ENCODE measurements around the gene NUDT13.

NUDT13 gene

DNA sequence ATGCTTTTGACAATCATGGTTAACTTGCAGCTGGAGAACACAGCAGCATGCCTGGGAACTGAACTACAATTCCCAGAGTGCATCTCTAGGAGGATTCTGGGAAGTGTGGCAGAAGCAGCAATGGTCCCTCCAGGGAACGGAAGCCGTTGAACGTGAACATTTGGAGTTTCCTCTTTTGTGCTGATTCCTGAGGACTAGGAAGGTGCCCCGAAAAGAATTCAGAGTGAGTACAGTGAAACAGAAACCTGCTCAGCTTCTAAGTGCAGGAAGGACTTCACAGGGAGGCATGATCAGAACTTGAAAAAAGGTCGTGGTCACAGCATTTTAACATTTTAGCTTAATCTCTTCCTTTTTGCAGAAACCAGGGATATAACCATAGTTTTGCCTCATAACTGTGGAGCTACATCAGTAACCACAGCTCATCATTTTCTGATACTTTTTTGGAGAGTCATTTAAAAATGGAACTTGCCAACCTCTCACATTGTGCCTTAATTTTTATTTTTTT lies at the start of gene NUDT13:
NUDT13 (plus strand) TSS at position 111 of the 505 bp plus-strand sequence. CDS start 3,911 bp downstream, outside the sequence.
- DNase-seq: peak; percentile 40

DNA sequence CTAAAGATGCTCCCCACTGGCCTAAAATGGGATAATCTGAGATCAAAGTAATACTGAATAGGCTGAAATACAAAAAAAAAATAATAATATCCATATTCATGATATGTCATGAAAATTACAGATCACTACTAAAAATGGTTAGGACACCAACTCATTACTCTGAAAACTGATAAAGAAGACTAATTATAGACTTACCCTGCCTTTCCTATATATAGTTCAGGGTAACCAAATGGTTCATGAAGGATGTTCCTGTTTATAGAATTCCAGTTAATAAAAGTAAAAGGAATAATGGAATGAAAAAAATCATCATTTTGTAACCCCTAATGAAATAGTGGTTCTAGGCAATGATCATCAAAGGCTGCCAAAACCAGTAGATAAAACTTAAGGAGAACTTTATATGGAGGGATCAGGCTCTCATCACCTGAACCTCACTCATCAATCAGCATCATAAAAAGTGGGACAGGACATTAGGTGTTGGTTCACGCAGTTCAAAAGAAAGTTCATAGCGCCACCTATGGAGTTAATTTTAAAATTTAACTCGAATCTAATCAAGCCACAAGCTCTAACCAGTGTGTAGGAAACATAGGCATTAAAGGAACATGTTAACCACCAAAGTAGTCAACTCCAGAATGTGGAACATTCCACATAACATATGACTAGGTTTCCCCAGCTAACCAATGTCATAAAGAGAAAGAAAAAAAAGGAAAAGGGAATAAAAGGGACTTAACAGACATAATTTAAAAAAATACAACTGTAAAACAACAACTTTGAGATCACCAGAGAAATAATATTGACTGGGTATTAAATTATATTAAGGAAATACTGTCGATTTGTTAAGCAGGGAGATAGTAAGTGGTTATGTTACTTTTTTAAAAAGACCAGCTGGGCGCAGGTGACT lies 49.3 kb upstream of the NUDT13 start:
- no peak for DNase-seq

- no peak for DNase-seq
Measured at GRCh38 chr10:73061743-73062142, 48.5 kb upstream of the NUDT13 start.

GRCh38 chr10:73065441-73065840 lies 44.8 kb upstream of the NUDT13 start:
- no peak for DNase-seq

DNA sequence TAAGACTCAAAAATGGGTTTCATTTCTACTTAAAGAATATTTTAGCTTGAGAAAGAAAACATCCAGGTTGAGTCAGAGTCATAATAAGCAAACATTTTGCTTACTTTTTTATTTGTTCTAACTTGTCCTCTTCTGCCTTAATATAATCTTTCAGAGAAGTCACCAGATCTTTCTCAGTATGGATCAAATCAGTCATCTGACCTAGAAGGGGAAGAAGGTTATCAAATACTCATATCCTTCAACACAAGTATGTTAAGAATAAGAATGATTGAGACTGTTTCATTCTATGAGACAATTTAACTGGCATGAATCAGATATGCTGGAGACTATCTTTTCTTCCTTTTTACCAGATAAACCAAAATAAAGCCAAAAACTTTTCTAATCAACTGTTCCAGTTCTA lies 36.6 kb upstream of the NUDT13 start:
- no peak for DNase-seq

DNA sequence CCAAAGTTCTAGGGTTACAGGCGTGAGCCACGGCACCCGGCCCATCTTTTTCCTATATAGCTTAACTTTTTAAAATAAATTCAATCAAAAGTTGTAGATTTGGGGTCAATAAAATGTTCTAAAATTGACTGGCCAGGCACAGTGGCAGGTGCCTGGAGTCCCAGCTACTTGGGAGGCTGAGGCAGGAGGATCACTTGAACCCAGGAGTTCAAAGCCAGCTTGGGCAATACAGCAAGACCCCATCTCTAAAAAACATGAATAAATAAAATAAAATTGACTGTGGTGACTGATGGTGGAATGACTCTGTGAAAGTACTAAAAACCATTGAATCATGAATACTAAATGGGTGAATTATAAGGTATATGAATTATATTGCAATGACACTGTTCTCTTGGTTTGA lies 34.4 kb upstream of the NUDT13 start:
- no peak for DNase-seq

DNA sequence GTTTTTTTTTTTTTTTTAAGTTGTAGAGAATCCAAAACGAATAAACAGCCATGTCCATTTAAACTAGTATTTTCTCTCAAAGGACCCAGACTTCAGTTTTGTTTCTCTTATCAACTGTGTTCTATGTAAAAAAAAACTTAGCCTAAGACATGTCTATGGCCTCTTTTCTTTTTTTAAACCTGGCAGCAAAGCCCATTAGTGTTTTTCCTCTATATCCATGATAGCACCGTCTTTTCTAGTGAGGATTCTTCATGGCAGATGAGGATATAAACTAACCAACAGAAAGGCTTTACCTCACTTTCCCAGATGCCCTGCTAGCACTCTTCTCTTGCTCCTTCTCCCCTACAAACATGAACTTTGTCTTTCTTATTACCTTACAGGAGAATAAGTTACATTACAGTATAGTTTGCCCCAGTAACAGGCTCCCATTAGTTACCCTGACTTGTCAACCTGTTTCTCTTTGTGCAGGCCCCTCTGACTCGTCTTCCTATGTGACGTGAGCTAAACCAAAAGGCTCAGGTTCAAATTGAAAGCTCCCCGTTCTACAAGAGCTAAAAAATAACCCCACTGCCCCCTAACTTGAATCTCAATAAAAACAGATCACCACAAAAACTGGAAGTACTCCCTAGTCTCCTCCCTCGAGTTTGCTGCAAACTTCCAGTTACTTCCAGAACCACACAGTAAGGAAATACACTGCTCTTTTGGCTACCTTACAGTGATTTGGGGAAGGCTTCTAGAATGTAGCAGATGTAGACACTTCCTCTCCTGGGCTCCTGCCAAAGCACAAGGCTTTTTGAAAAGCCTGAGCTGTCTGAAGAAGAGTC lies 33.7 kb upstream of the NUDT13 start:
- DNase-seq: no peak

DNA sequence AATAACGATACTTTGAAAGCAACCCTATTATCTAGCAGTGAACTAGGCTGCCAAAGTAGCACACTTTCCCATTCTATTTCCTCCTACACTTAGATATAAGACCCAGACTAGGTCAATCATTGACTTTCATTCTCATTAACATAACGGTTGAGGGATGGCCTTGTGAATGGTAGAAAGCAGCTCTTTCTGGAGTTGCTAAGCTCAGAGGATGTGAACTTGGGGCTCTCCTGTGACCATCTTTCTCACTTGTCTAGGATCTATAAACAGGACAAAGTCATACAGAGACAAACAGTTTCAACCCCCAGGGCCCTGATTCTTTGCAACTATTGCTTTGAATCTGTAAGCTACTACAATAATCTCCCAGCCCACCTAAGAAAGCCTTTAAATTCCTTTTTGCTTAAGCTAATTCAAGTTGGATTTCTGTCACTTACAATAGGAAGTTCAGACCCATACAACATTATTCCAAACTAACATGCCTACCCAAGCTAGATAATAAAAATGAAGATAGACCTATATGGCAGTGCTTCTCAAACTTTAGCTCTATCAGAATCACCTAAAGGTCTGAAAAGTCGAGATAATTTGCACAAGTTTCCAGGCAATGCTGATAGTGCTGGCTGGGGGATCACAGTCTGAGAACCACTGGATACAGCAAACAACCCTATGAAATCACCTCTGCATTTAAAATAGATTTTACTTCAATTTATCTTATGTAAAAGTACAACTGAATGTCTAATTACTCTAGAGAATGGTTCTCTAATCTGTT lies 30.3 kb upstream of the NUDT13 start:
- no peak for DNase-seq

DNA sequence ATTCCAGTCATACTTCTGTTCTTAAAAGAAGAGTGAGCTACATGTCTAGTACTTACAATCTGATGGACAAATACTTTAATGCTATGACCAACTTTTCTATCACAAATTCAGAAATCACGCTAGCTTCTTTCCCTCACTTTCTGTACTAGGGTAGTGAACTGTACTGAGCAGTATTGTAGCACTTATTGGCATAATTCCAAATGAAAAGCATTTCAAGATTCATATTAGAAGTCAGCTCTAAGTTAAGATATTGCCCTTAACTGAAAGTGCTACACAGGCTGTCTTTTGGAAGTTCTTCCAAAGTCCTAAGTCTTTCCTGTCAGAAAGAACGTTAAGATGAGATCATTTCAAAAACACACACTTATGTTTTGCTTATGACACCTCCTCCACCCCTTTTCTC lies 27.0 kb upstream of the NUDT13 start:
- no peak for DNase-seq

DNA sequence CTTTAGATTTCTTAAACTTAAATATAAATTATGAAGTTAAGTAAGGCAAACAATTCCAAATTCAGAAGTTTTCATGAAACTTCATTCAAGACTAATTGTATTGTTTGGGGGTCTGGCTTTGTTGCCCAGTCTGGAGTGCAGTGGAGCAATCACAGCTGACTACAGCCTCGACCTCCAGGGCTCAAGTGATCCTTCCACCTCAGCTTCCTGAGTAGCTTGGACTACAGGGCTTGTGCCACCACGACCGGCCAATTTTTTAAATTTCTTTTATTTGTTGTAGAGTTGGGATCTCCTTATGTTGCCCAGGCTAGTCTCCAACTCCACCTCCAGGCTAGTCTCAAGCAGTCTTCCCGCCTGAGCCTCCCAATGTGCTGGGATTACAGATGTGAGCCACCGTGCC lies 26.0 kb upstream of the NUDT13 start:
- no peak for DNase-seq

DNA sequence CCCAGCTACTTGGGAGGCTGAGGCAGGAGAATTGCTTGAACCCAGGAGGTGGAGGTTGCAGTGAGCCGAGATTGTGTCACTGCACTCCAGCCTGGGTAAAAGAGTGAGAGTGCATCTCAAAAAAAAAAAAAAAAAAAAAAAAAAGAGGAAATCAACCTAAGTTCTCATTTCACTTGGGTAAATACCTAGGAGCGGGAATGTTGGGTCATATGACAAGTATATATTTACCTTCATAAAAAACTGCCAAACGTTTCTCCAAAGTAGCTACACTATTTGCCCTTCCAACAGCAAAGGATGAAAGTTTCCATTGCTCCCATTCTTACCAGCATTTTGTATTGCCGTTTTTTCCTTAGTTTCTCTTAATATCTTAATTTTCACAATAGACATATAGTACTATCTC lies 23.4 kb upstream of the NUDT13 start:
- no peak for DNase-seq

DNA sequence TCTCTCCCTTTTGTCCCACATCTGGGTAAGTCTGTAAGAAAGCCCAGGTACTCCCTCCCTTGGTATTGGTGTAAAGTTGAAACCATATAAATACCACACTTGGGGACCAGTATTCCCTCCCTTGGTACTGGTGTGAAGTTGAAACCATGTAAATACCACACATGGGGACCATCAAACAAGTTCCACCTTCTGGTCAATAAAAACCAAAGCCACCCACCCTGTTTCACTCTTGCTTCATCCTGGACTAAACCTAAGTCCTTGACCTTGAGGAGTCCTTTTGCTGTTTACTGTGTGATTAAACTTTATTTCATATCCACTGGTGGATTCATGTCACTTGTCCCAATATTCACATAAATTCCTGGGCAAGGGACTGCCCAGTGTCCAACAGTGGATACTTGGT lies 22.0 kb upstream of the NUDT13 start:
- DNase-seq: no peak

- DNase-seq: no peak
Measured at GRCh38 chr10:73092830-73093229, 17.4 kb upstream of the NUDT13 start.

DNA sequence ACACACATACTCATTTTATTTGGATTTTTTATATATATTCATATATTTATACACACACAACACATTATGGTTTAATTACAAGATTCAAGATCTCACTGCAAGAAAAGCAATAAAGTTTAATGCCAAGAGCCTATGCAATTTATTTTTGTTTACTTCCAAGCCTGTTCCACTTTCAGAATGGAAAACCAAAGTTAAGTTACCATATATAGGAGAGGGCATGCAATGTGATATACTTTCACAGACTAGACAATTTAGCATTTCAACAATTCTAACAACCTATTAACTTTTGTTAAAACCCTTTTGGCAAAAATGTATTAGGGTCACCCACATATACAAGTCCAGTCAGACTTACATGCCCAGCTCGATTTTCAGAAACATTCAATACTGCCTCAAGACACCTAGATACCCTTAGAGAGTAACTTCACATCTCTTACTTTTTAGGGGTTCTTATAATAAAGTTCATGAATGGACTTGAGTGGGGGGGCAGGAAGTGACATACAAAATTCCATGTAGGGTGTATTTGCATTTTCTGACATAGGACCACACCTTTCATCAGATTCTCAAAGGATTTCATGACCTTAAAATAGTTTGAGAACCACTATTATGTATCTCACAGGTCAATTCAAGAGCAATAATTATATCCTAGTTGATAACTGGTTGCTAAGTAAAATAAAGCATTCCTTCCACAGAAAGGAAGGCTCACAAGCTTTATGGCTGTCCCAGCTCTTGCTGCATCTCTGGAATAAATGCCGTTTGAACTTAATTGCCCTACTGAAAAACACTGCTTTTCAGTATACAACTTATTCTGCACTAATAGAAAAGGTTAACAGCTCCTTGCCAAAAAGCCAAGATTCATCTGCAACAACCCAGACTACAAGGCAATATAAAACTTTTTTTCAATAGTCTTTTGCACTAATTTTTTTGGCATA lies 16.1 kb upstream of the NUDT13 start:
- no peak for DNase-seq

DNA sequence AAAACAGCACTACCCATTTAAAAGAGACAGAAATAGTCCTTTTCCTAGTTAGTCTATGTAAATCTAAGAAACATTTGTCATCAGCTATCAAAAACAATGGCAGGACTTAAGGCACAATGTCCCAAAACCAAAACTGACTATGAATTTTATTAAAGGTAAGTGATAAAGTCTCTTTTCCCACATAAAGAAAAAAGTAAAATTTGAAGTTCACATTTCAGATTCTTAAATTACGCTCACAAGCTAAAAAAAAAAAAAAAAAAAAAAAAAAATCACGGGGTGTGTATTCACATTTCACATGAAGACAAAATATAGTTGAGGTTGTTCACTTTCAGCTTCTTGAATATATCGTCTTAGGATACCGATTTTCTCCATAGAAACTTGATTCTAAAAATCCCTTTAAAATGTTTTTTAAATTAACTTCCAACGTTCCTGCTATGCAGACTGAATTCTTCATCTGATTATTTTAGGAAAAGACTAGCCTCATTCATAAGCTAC lies 15.2 kb upstream of the NUDT13 start:
- no peak for DNase-seq

DNA sequence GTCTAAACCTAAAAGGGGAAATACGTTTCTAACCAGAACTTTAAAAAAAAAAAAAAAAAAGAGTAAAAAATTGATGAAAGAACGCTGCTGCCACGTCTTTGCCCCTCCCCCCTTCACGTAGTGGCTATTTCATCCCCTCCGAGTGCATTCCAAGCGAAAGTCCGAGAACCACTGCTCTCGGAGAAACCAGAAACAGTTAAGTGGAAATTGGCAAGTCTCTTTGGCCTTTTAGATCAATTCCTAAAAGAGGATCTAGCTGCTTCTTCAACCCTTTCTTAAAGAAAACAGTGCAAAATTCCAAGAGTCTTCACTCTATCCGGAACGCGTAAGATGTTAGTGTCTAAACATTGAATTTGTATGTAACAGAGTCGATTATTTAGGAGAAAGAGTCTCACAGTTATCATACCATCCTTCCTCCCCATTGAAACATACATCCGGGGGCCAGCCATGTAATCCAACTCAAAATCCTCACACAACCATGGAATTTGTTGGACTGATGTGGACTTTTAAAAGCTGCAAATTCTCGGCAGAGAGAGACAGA lies 14.7 kb upstream of the NUDT13 start:
- DNase-seq: peak; percentile 7

GRCh38 chr10:73096041-73096448 lies 14.2 kb upstream of the NUDT13 start:
- peak; percentile 61 for DNase-seq

GRCh38 chr10:73096449-73097304 lies 13.6 kb upstream of the NUDT13 start, which contains the start of gene P4HA1:
P4HA1 (minus strand) TSS chr10:73096866; CDS start chr10:73074883, 21,983 bp downstream.
- DNase-seq: peak; percentile 97

GRCh38 chr10:73097305-73097670 lies 13.0 kb upstream of the NUDT13 start:
- no peak for DNase-seq

- DNase-seq: no peak
Measured at GRCh38 chr10:73099141-73099540, 11.1 kb upstream of the NUDT13 start.
